IMR-90 (cell line): ENCODE measurements around the gene DCHS1. TPM values are rescaled to one million over a fixed set of nuclear protein-coding genes. Genes with fewer than 3 reads are reported as not detected.

Source experiments
- ATAC-seq: fragments of 200-7000 bp; cut with Tn5 transposase; 2 replicates; pipeline ENCODE4 v1.9.1; 2020; ENCODE audit warnings: low read depth, mild to moderate bottlenecking, moderate library complexity
- BruUV-seq: library from RNA; stranded (reverse); fragments of 400-500 nt; replicated peaks from 2 replicates; lab custom pipeline; 2021; lab: Mats Ljungman, UMichigan
- CTCF ChIA-PET: fragments of 300-600 bp; formaldehyde crosslinking; extraction: SDS; loops from one replicate; lab custom pipeline; 2021; ENCODE audit warnings: antibody characterized with exemption; lab: Yijun Ruan, JAX
- POLR2A ChIA-PET: fragments of 300-600 bp; sonication (Branson Sonifier 250); formaldehyde crosslinking; loops from one replicate; lab custom pipeline; 2022; ENCODE audit warnings: antibody characterized with exemption; ENCODE audit not compliant: unreplicated experiment; lab: Charles Lee
- DNase-seq: peaks from one replicate; pipeline ENCODE4 v3.0.0; 2013
- H2AFZ ChIP-seq: replicated peaks from 2 replicates; pipeline ENCODE3; 2013; ENCODE audit warnings: low read length, mild to moderate bottlenecking; ENCODE audit not compliant: poor library complexity
- H2AK5ac ChIP-seq: 2 replicates; pipeline ENCODE4 v1.6.1; 2013; ENCODE audit warnings: low read depth, low read length, inconsistent platforms
- H2AK9ac ChIP-seq: replicated peaks from 2 replicates; pipeline ENCODE3; 2013; ENCODE audit warnings: mild to moderate bottlenecking, low read depth, low read length, moderate library complexity; ENCODE audit not compliant: poor library complexity
- H2BK120ac ChIP-seq: 2 replicates; pipeline ENCODE4 v1.6.1; 2013; ENCODE audit warnings: low read depth, low read length, inconsistent platforms
- H2BK15ac ChIP-seq: 3 replicates; pipeline ENCODE4 v1.6.1; 2013; ENCODE audit warnings: low read depth, low read length, inconsistent platforms
- H2BK20ac ChIP-seq: 2 replicates; pipeline ENCODE4 v1.6.1; 2013; ENCODE audit warnings: low read depth, mild to moderate bottlenecking, inconsistent platforms, low read length, moderate library complexity
- H2BK5ac ChIP-seq: 2 replicates; pipeline ENCODE4 v1.6.1; 2013; ENCODE audit warnings: mild to moderate bottlenecking, low read depth, low read length, inconsistent platforms; ENCODE audit not compliant: poor library complexity, severe bottlenecking
- H3K14ac ChIP-seq: replicated peaks from 2 replicates; pipeline ENCODE4 v1.6.1; 2013; ENCODE audit warnings: low read depth, low read length, inconsistent platforms
- H3K18ac ChIP-seq: 2 replicates; pipeline ENCODE4 v1.6.1; 2013; ENCODE audit warnings: low read depth, low read length, control low read depth
- H3K23ac ChIP-seq: 2 replicates; pipeline ENCODE4 v1.6.1; 2013; ENCODE audit warnings: low read depth, low read length, inconsistent platforms
- H3K27ac ChIP-seq: 2 replicates; pipeline ENCODE4 v1.5.1; 2013; ENCODE audit warnings: mild to moderate bottlenecking, control low read depth, low read length; ENCODE audit not compliant: insufficient read depth
- H3K27me3 ChIP-seq: 2 replicates; pipeline ENCODE4 v1.6.1; 2013; ENCODE audit warnings: low read length; ENCODE audit not compliant: control insufficient read depth, insufficient read depth
- H3K36me3 ChIP-seq: 2 replicates; pipeline ENCODE4 v1.6.1; 2013; ENCODE audit warnings: low read length, mixed read lengths; ENCODE audit not compliant: control insufficient read depth, insufficient read depth
- H3K4ac ChIP-seq: 2 replicates; pipeline ENCODE4 v1.6.1; 2013; ENCODE audit warnings: low read depth, low read length, inconsistent platforms
- H3K4me1 ChIP-seq: 2 replicates; pipeline ENCODE4 v1.6.1; 2013; ENCODE audit warnings: low read length, mixed read lengths; ENCODE audit not compliant: control insufficient read depth, insufficient read depth
- H3K4me2 ChIP-seq: 2 replicates; pipeline ENCODE4 v1.6.1; 2013; ENCODE audit warnings: low read depth, mild to moderate bottlenecking, control low read depth, low read length, moderate library complexity
- H3K4me3 ChIP-seq: 2 replicates; pipeline ENCODE4 v1.5.1; 2013; ENCODE audit warnings: low read depth, mild to moderate bottlenecking, control low read depth, low read length, moderate library complexity; ENCODE audit not compliant: insufficient read depth
- H3K56ac ChIP-seq: 2 replicates; pipeline ENCODE4 v1.6.1; 2013; ENCODE audit warnings: low read length, inconsistent platforms; ENCODE audit not compliant: insufficient read depth; ENCODE audit errors: extremely low read depth
- H3K79me1 ChIP-seq, 2 experiments: 2 replicates each; pipeline ENCODE4 v1.6.1; 2013; ENCODE audit warnings: low read length in 2 of 2, inconsistent platforms in 1 of 2, low read depth in 1 of 2
- H3K9ac ChIP-seq: 2 replicates; pipeline ENCODE4 v1.6.1; 2013; ENCODE audit warnings: low read depth, low read length, control low read depth
- H3K9me1 ChIP-seq: 2 replicates; pipeline ENCODE4 v1.6.1; 2013; ENCODE audit warnings: low read length, inconsistent platforms; ENCODE audit not compliant: insufficient read depth
- H3K9me3 ChIP-seq: 2 replicates; pipeline ENCODE4 v1.6.1; 2013; ENCODE audit warnings: low read length; ENCODE audit not compliant: control insufficient read depth, insufficient read depth
- H4K20me1 ChIP-seq: 2 replicates; pipeline ENCODE4 v1.6.1; 2013; ENCODE audit warnings: low read length, inconsistent platforms; ENCODE audit not compliant: insufficient read depth
- H4K5ac ChIP-seq: 2 replicates; pipeline ENCODE4 v1.6.1; 2013; ENCODE audit warnings: mild to moderate bottlenecking, low read depth, low read length, control low read depth
- H4K8ac ChIP-seq, 2 experiments: 2 replicates each; pipeline ENCODE4 v1.6.1; 2013; ENCODE audit warnings: low read depth in 2 of 2, low read length in 2 of 2, control low read depth in 1 of 2, inconsistent platforms in 1 of 2
- H4K91ac ChIP-seq: 2 replicates; pipeline ENCODE4 v1.6.1; 2013; ENCODE audit warnings: low read depth, low read length, inconsistent platforms; ENCODE audit not compliant: insufficient read depth
- CEBPB ChIP-seq: IDR thresholded peaks from 2 replicates; pipeline ENCODE4 v1.6.1; 2012; ENCODE audit warnings: low read depth, low read length, improper control_type of control experiment
- CTCF ChIP-seq: conservative IDR thresholded peaks from 2 replicates; pipeline ENCODE4 v1.5.1; 2012; ENCODE audit warnings: mild to moderate bottlenecking, low read depth, low read length, improper control_type of control experiment
- ELK1 ChIP-seq: fragments of 150-350 bp; IDR thresholded peaks from 2 replicates; pipeline ENCODE4 v1.6.1; 2016; ENCODE audit warnings: low read depth, mild to moderate bottlenecking, low read length, moderate library complexity, borderline replicate concordance
- NFE2L2 ChIP-seq: fragments of 150-350 bp; IDR thresholded peaks from 2 replicates; pipeline ENCODE4 v1.6.1; 2016; ENCODE audit warnings: low read depth, mild to moderate bottlenecking, low read length
- RAD21 ChIP-seq: IDR thresholded peaks from 2 replicates; pipeline ENCODE4 v1.6.1; 2012; ENCODE audit warnings: low read length, improper control_type of control experiment
- RCOR1 ChIP-seq: IDR thresholded peaks from 2 replicates; pipeline ENCODE4 v1.6.1; 2012; ENCODE audit warnings: mild to moderate bottlenecking, low read length, improper control_type of control experiment; ENCODE audit not compliant: insufficient replicate concordance
- RFX5 ChIP-seq: IDR thresholded peaks from 2 replicates; pipeline ENCODE4 v1.8.0; 2012; ENCODE audit warnings: low read depth, mild to moderate bottlenecking, low read length, moderate library complexity
- SMC3 ChIP-seq: fragments of 150-350 bp; IDR thresholded peaks from 2 replicates; pipeline ENCODE4 v1.6.1; 2016; ENCODE audit warnings: low read depth, mild to moderate bottlenecking, antibody characterized with exemption, low read length, moderate library complexity
- USF2 ChIP-seq: fragments of 150-350 bp; IDR thresholded peaks from 2 replicates; pipeline ENCODE4 v1.6.1; 2017; ENCODE audit warnings: mild to moderate bottlenecking, antibody characterized with exemption, low read length, low read depth
- WGBS, 2 experiments: methylation state at CpG; one replicate each; pipeline versions ENCODE4 v1.1.5 to v1.1.7; 2013; ENCODE audit warnings: missing lambda C conversion rate in 2 of 2; ENCODE audit not compliant: insufficient read length in 1 of 2; ENCODE audit errors: extremely low coverage in 2 of 2; 5-methylcytosine and 5-hydroxymethylcytosine counted together
- dilution Hi-C: fragments of 300-500 bp; cut with HindIII; formaldehyde crosslinking; loops from one replicate; pipeline ENCODE4 v1.14.3; 2018; ENCODE audit warnings: low sequenced_read_pairs; ENCODE audit not compliant: unreplicated experiment
- in situ Hi-C: fragments of 300-500 bp; cut with MboI; formaldehyde crosslinking; loops from 3 replicates; pipeline ENCODE4 v1.14.3; 2019; ENCODE audit warnings: low sequenced_read_pairs, inconsistent platforms, mixed read lengths
- intact Hi-C: fragments of 100-400 bp; cut with micrococcal nuclease; formaldehyde crosslinking; loops from 2 replicates; pipeline ENCODE4 v1.10.0; 2022
- polyA plus RNA-seq, 3 experiments: library from polyadenylated mRNA; depleted of rRNA; stranded (reverse); fragments of >200 nt; gene quantifications; 2 replicates each; pipeline ENCODE4 v1.2.3, GENCODE V29; 2012; ENCODE audit warnings: low replicate concordance in 1 of 3
- total RNA-seq: library from RNA; depleted of rRNA; stranded (reverse); fragments of >200 nt; gene quantifications from 2 replicates; pipeline ENCODE4 v1.2.3, GENCODE V29; 2012

DCHS1 gene
- total and polyA plus RNA-seq, 2 of the 4 experiments (the other 2 are of a cell fraction): 1.4 to 3.3 TPM

- in situ Hi-C loops (loop anchor here (5.0 kb wide), 1 partner anchor 67 kb away; the partner anchor contains the start of gene MRPL17), dilution Hi-C loops (no loop called here), intact Hi-C loops (loop anchor here (5.0 kb wide), 1 partner anchor 142 kb away; no protein-coding TSS in a partner anchor)
- no peaks in the 10 kb centered on the region for H3K27me3 ChIP-seq
- no peak overlapping the region for H2BK15ac ChIP-seq
- H3K9me1 ChIP-seq: peaks cover 20% of the 10 kb centered on the region
- H2BK20ac ChIP-seq: no peak overlapping the region
- no peak overlapping the region for H3K4ac ChIP-seq
- H3K4me3 ChIP-seq: no peak overlapping the region
- H2BK5ac ChIP-seq: no peak overlapping the region
- H3K79me1 ChIP-seq: peaks cover 16 to 74% of the 10 kb centered on the region in 2 experiments
- no peak overlapping the region for H4K8ac ChIP-seq
- POLR2A ChIA-PET: no interaction called here
- H3K56ac ChIP-seq: no peak overlapping the region
- H2AK5ac ChIP-seq: no peak overlapping the region
- H3K36me3 ChIP-seq: peaks cover 39% of the 10 kb centered on the region
- H3K14ac ChIP-seq: no peak overlapping the region
- H3K27ac ChIP-seq: no peak overlapping the region
- peak overlapping the region; percentile 20 for H2AK9ac ChIP-seq
- no peak overlapping the region for H4K5ac ChIP-seq
- no peak overlapping the region for H4K91ac ChIP-seq
- CTCF ChIA-PET: no interaction called here
- H3K4me1 ChIP-seq: peaks cover 16% of the 10 kb centered on the region
- H3K9ac ChIP-seq: no peak overlapping the region
- H2AFZ ChIP-seq: no peak overlapping the region
- H3K23ac ChIP-seq: no peak overlapping the region
- no peak for ATAC-seq
- no TSS peak for BruUV-seq
- no peaks in the 10 kb centered on the region for H3K9me3 ChIP-seq
- H3K4me2 ChIP-seq: no peak overlapping the region
- H3K18ac ChIP-seq: no peak overlapping the region
- 100% methylated on average over 3 of the region's 5 CpGs; no CpG with 5 or more reads in 1 of the 2 experiments for WGBS, 2 experiments
- no peak for TF ChIP-seq CEBPB
- TF ChIP-seq SMC3: no peak
- TF ChIP-seq RFX5: no peak
- TF ChIP-seq RAD21: no peak
- TF ChIP-seq CTCF: no peak
- no peak for TF ChIP-seq RCOR1
- no peak for TF ChIP-seq NFE2L2
- no peak for TF ChIP-seq USF2
- TF ChIP-seq ELK1: no peak
- H4K20me1 ChIP-seq: peaks cover 12% of the 10 kb centered on the region
- no peak for DNase-seq
- H2BK120ac ChIP-seq: no peak overlapping the region
These were observed 40.6 kb downstream of the DCHS1 start for GRCh38 chr11:6615046-6615445.
